K562 (cell line): ENCODE results near the gene THAP2. TPM values are rescaled to one million over a fixed set of nuclear protein-coding genes. Genes with fewer than 3 reads are reported as not detected.

Source experiments
- ATAC-seq: fragments of 200-7000 bp; cut with Tn5 transposase; 3 replicates; pipeline ENCODE4 v1.9.1; 2020; ENCODE audit warnings: moderate library complexity
- BruUV-seq: library from RNA; stranded (reverse); fragments of 400-500 nt; replicated peaks from 2 replicates; lab custom pipeline; 2021; lab: Mats Ljungman, UMichigan
- CTCF ChIA-PET: fragments of 300-600 bp; formaldehyde crosslinking; extraction: SDS; loops from one replicate; lab custom pipeline; 2021; ENCODE audit warnings: low intra/inter-chr PET ratio; lab: Yijun Ruan, JAX
- POLR2A ChIA-PET: fragments of 300-600, 350-650 bp; sonication (Branson Sonifier 250); formaldehyde crosslinking; extraction: SDS; loops from one replicate; lab custom pipeline; 2021; ENCODE audit warnings: antibody characterized with exemption, inconsistent platforms; lab: Yijun Ruan, JAX
- DNase-seq, 4 experiments: peaks; one replicate each; pipeline versions ENCODE4 v3.0.0 to v3.0.0-alpha.2; 2011 to 2018; ENCODE audit warnings: low spot score in 3 of 4, mixed read lengths in 3 of 4; ENCODE audit errors: extremely low read depth in 1 of 4
- FAIRE-seq: peaks from 2 replicates; lab custom pipeline; 2011; peaks lifted over from hg19 to GRCh38; lab: Jason Lieb, UNC
- H2AFZ ChIP-seq: 2 replicates; pipeline ENCODE4 v1.6.0; 2011; ENCODE audit warnings: low read depth, low read length, control low read depth, inconsistent platforms
- H3K27ac ChIP-seq: fragments of 200-600 bp; 3 replicates; pipeline ENCODE4 v1.8.0; 2011; ENCODE audit warnings: low read depth, mild to moderate bottlenecking, control low read depth, inconsistent platforms, low read length, moderate library complexity, mixed read lengths; ENCODE audit errors: extremely low read depth
- H3K27me3 ChIP-seq, 2 experiments: fragments of 300-600 bp in 1 of 2; 2 replicates in 1 of 2; 3 replicates in 1 of 2; pipeline versions ENCODE4 v1.6.0 to v1.8.0; 2011; ENCODE audit warnings: inconsistent platforms in 2 of 2, low read length in 2 of 2, mild to moderate bottlenecking in 1 of 2, mixed read lengths in 1 of 2, moderate library complexity in 1 of 2; ENCODE audit not compliant: control insufficient read depth in 2 of 2, insufficient read depth in 2 of 2
- H3K36me3 ChIP-seq: fragments of 300-600 bp; 3 replicates; pipeline ENCODE4 v1.8.0; 2011; ENCODE audit warnings: mild to moderate bottlenecking, low read length, inconsistent platforms; ENCODE audit not compliant: control insufficient read depth, insufficient read depth
- H3K4me1 ChIP-seq, 2 experiments: fragments of 200-600 bp in 1 of 2; replicated peaks in 1 of 2; 2 replicates in 1 of 2; 3 replicates in 1 of 2; pipeline versions ENCODE4 v1.5.1 to v1.8.0; 2011; ENCODE audit warnings: inconsistent platforms in 2 of 2, low read length in 2 of 2, mild to moderate bottlenecking in 1 of 2, mixed read lengths in 1 of 2, moderate library complexity in 1 of 2; ENCODE audit not compliant: control insufficient read depth in 2 of 2, insufficient read depth in 2 of 2
- H3K4me2 ChIP-seq: 2 replicates; pipeline ENCODE4 v1.6.1; 2011; ENCODE audit warnings: low read length, control low read depth, inconsistent platforms, mixed read lengths; ENCODE audit not compliant: insufficient read depth
- H3K4me3 ChIP-seq: fragments of 200-600 bp; sonication (generic), shearing (Covaris generic); 2 replicates; pipeline ENCODE4 v1.5.1; 2016; ENCODE audit warnings: control low read depth, inconsistent platforms
- H3K79me2 ChIP-seq: fragments of 200-600 bp; 3 replicates; pipeline ENCODE4 v1.8.0; 2011; ENCODE audit warnings: low read length, inconsistent platforms; ENCODE audit not compliant: control insufficient read depth, insufficient read depth
- H3K9ac ChIP-seq, 2 experiments: 2 replicates each; pipeline versions ENCODE4 v1.6.0 to v1.6.1; 2011; ENCODE audit warnings: low read depth in 2 of 2, low read length in 2 of 2, control low read depth in 1 of 2, inconsistent platforms in 1 of 2, mild to moderate bottlenecking in 1 of 2, mixed read lengths in 1 of 2; ENCODE audit not compliant: insufficient read depth in 1 of 2
- H3K9me1 ChIP-seq: one replicate; pipeline ENCODE4 v1.6.0; 2011; ENCODE audit warnings: inconsistent platforms, mild to moderate bottlenecking, low read length, moderate library complexity; ENCODE audit not compliant: control insufficient read depth, insufficient read depth
- H3K9me3 ChIP-seq: replicated peaks from 2 replicates; pipeline ENCODE4 v1.5.1; 2011; ENCODE audit warnings: low read depth, low read length, inconsistent platforms; ENCODE audit not compliant: control insufficient read depth, insufficient read depth
- H4K20me1 ChIP-seq: replicated peaks from 2 replicates; pipeline ENCODE4 v1.6.1; 2011; ENCODE audit warnings: low read length, inconsistent platforms, mixed read lengths; ENCODE audit not compliant: control insufficient read depth, insufficient read depth
- RAD21 ChIP-seq, 2 experiments: fragments of 250-450 bp in 1 of 2; fragments of 450-650 bp in 1 of 2; sonication (Bioruptor Pico) in 1 of 2; formaldehyde crosslinking in 1 of 2; IDR thresholded peaks in 1 of 2; conservative IDR thresholded peaks in 1 of 2; 2 replicates each; pipeline versions ENCODE4 v1.4.0 to v1.8.0; 2020 to 2022; ENCODE audit warnings: mild to moderate bottlenecking in 2 of 2, moderate library complexity in 1 of 2
- SMC3 ChIP-seq: conservative IDR thresholded peaks from 2 replicates; pipeline ENCODE4 v1.6.1; 2011; ENCODE audit warnings: low read depth, low read length, improper control_type of control experiment; ENCODE audit not compliant: insufficient read depth
- ZNF695 ChIP-seq: fragments of 450-650 bp; formaldehyde crosslinking; IDR thresholded peaks from 2 replicates; pipeline ENCODE4 v1.4.0; 2020; ENCODE audit warnings: mild to moderate bottlenecking, moderate library complexity
- ZNF780A ChIP-seq: fragments of 250-450 bp; sonication (Bioruptor Pico); IDR thresholded peaks from 2 replicates; pipeline ENCODE4 v1.5.0; 2021; ENCODE audit warnings: mild to moderate bottlenecking
- WGBS: fragments of 100-300 bp; shearing (Covaris generic); methylation state at CpG from one replicate; pipeline ENCODE4 v1.1.6; 2016; ENCODE audit warnings: low coverage, mixed read lengths; ENCODE audit not compliant: insufficient coverage; ENCODE audit errors: missing lambda C conversion rate; 5-methylcytosine and 5-hydroxymethylcytosine counted together
- in situ Hi-C: fragments of 300-500 bp; cut with MboI; formaldehyde crosslinking; loops from 4 replicates; pipeline ENCODE4 v1.15.0; 2018; ENCODE audit warnings: inconsistent platforms, mixed read lengths
- intact Hi-C: fragments of 100-400 bp; cut with micrococcal nuclease; formaldehyde crosslinking; loops from 2 replicates; pipeline ENCODE4 v1.14.2; 2022
- polyA plus RNA-seq, 8 experiments: library from polyadenylated mRNA; depleted of rRNA in 4 of 8; stranded (reverse) in 5 of 8; unstranded in 3 of 8; fragments of >200 nt; fragmentation: Nextera tagmentation in 2 of 8; fragmentation: Illumina TruSeq in 1 of 8; extraction: Ambion mirVana in 2 of 8; extraction: Trizol in 1 of 8; gene quantifications; 2 replicates each; pipeline versions ENCODE4 v1.2.1 to v1.2.3, GENCODE V29; 2011 to 2014; ENCODE audit warnings: inconsistent platforms in 1 of 8, missing spikeins in 1 of 8
- total RNA-seq, 7 experiments: library from RNA; depleted of rRNA in 6 of 7; stranded (reverse); fragments of >200 nt in 6 of 7; fragmentation: Illumina TruSeq in 2 of 7; extraction: Trizol in 2 of 7; gene quantifications; 2 replicates each; pipeline versions ENCODE4 v1.2.1 to v1.2.3, GENCODE V29; 2011 to 2021; ENCODE audit warnings: low replicate concordance in 1 of 7
- TF ChIP-seq, protein P1 (sequence below): fragments of 450-650 bp; IDR thresholded peaks from 2 replicates; pipeline ENCODE4 v1.6.1; 2017; ENCODE audit warnings: mild to moderate bottlenecking, moderate library complexity
- TF ChIP-seq, protein P2 (sequence below), 3 experiments: IDR thresholded peaks in 2 of 3; conservative IDR thresholded peaks in 1 of 3; 2 replicates each; pipeline ENCODE4 v1.5.1; 2011 to 2012; ENCODE audit warnings: low read length in 3 of 3, mild to moderate bottlenecking in 3 of 3, control low read depth in 2 of 3, improper control_type of control experiment in 1 of 3, inconsistent platforms in 1 of 3, low read depth in 1 of 3, mixed read lengths in 1 of 3, moderate library complexity in 1 of 3; ENCODE audit not compliant: insufficient read depth in 2 of 3
- TF ChIP-seq, protein P3 (sequence below), 2 experiments: fragments of 450-650 bp; formaldehyde crosslinking in 1 of 2; IDR thresholded peaks; 2 replicates each; pipeline versions ENCODE4 v1.4.0 to v1.6.1; 2014 to 2020; ENCODE audit warnings: mild to moderate bottlenecking in 2 of 2, borderline replicate concordance in 1 of 2, low read depth in 1 of 2

Gene THAP2
- total and polyA plus RNA-seq, 9 of the 15 experiments (the other 6 are each of a cell fraction or from before 2014, with no cell fraction given) = 1.8 to 18.9 (median 7.3) TPM

DNA sequence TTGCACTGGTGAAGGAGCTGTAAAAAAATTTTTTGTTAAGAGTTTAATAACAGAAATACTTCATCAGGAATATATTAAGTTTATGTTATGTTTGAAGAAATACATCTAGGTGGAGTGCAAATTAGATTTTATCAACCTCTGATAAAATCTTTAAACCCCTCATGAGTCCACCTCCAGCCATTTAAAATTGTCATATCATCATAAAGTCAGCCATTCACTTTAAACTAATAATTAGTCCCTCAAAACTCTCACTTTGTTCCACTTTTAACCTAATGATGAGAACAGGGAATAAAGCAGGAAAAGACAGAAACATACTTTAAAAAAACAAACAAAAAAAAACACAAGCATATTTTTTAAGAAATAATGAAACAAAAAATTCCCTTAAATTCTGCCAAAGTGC is 25.6 kb upstream of the THAP2 start (continued):
- TF ChIP-seq, protein P1, sequence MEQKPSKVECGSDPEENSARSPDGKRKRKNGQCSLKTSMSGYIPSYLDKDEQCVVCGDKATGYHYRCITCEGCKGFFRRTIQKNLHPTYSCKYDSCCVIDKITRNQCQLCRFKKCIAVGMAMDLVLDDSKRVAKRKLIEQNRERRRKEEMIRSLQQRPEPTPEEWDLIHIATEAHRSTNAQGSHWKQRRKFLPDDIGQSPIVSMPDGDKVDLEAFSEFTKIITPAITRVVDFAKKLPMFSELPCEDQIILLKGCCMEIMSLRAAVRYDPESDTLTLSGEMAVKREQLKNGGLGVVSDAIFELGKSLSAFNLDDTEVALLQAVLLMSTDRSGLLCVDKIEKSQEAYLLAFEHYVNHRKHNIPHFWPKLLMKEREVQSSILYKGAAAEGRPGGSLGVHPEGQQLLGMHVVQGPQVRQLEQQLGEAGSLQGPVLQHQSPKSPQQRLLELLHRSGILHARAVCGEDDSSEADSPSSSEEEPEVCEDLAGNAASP = no peak
- TF ChIP-seq ZNF695 (CRISPR knock-in tag) = no peak

DNA sequence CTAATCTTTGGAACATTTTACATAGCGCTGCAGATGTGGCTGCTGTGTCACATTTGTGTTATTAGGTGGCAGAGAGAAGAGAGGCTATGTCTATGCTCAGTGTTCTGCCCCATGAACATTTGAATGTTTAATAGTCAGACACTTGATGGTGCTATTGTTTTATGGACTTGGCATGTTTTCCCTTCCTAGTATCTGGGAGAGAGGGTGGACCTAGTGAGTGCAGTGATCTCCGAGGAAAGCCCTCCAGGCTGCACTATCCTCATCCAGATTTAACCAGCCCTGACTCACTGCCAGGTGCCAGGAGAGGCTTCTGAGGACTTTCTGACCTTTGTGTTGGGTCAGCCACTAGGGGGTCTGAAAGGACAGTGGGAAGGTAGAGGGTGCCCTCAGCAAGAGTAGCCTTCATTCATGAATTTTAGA is 24.8 kb upstream of the THAP2 start:
- Histone ChIP-seq H3K27me3 (no peaks in the 10 kb centered on the region), H3K9me3 (no peaks in the 10 kb centered on the region), H2AFZ (no peak overlapping the region), H3K79me2 (no peaks in the 10 kb centered on the region; the same call in 2 of the 3 replicates), H3K36me3 (peaks cover 96% of the 10 kb centered on the region), H3K9me1 (peaks cover 3% of the 10 kb centered on the region), H3K4me3 (no peak overlapping the region), H3K4me2 (no peak overlapping the region), H3K27ac (no peak overlapping the region), H3K9ac (no peak overlapping the region), H3K4me1 (peaks cover 0 to 4% of the 10 kb centered on the region in 2 experiments; a peak in 2 of 5 replicates), H4K20me1 (no peaks in the 10 kb centered on the region)
- DNase-seq (peak in 2 of 4 experiments; percentile 26 to 43), ATAC-seq (peak; percentile 84), FAIRE-seq (no peak)
- POLR2A ChIA-PET = interaction anchor here (1.0 kb wide), 1 partner anchor 20 kb away, joined by 3 read pairs; no protein-coding TSS in a partner anchor
- TF ChIP-seq, protein P2, sequence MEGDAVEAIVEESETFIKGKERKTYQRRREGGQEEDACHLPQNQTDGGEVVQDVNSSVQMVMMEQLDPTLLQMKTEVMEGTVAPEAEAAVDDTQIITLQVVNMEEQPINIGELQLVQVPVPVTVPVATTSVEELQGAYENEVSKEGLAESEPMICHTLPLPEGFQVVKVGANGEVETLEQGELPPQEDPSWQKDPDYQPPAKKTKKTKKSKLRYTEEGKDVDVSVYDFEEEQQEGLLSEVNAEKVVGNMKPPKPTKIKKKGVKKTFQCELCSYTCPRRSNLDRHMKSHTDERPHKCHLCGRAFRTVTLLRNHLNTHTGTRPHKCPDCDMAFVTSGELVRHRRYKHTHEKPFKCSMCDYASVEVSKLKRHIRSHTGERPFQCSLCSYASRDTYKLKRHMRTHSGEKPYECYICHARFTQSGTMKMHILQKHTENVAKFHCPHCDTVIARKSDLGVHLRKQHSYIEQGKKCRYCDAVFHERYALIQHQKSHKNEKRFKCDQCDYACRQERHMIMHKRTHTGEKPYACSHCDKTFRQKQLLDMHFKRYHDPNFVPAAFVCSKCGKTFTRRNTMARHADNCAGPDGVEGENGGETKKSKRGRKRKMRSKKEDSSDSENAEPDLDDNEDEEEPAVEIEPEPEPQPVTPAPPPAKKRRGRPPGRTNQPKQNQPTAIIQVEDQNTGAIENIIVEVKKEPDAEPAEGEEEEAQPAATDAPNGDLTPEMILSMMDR (IDR thresholded peaks at IDR 0.05 in 2 of 3, conservative IDR thresholded peaks at IDR 0.05 in 1 of 3; ENCODE audit: insufficient read depth in 2 of 3, low read depth in 1 of 3, low read length in 3 of 3) = peak; percentile 53 to 63 (median 55); a peak in 5 of 6 replicates
- TF ChIP-seq ZNF780A (CRISPR knock-in tag) (no peak), SMC3 (0 out of 2 replicates have a peak, but pooled peaks have one; percentile 7), RAD21 (CRISPR knock-in tag; conservative IDR thresholded peaks at IDR 0.05 in 1 of 2, IDR thresholded peaks at IDR 0.05 in 1 of 2) (peak in 1 of 2 experiments; percentile 43; a peak in 2 of 4 replicates)
- TF ChIP-seq, protein P3, sequence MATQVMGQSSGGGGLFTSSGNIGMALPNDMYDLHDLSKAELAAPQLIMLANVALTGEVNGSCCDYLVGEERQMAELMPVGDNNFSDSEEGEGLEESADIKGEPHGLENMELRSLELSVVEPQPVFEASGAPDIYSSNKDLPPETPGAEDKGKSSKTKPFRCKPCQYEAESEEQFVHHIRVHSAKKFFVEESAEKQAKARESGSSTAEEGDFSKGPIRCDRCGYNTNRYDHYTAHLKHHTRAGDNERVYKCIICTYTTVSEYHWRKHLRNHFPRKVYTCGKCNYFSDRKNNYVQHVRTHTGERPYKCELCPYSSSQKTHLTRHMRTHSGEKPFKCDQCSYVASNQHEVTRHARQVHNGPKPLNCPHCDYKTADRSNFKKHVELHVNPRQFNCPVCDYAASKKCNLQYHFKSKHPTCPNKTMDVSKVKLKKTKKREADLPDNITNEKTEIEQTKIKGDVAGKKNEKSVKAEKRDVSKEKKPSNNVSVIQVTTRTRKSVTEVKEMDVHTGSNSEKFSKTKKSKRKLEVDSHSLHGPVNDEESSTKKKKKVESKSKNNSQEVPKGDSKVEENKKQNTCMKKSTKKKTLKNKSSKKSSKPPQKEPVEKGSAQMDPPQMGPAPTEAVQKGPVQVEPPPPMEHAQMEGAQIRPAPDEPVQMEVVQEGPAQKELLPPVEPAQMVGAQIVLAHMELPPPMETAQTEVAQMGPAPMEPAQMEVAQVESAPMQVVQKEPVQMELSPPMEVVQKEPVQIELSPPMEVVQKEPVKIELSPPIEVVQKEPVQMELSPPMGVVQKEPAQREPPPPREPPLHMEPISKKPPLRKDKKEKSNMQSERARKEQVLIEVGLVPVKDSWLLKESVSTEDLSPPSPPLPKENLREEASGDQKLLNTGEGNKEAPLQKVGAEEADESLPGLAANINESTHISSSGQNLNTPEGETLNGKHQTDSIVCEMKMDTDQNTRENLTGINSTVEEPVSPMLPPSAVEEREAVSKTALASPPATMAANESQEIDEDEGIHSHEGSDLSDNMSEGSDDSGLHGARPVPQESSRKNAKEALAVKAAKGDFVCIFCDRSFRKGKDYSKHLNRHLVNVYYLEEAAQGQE (IDR thresholded peaks at IDR 0.05; ENCODE audit: borderline replicate concordance) = peak; percentile 30
- TF ChIP-seq, protein P3 (CRISPR knock-in tag; IDR thresholded peaks at IDR 0.05; ENCODE audit: low read depth) = no peak
- CTCF ChIA-PET = interaction anchor here (0.6 to 1.6 kb wide), 3 partner anchors 107 to 110 kb away, joined by 3 to 8 read pairs (median 4); no protein-coding TSS in a partner anchor
- in situ Hi-C loops = no loop called here
- intact Hi-C loops = loop anchor here (1.0 to 10.0 kb wide), 2 partner anchors 108 to 425 kb away; no protein-coding TSS in a partner anchor
- BruUV-seq = no TSS peak
- 80% methylated on average over 2 of the region's 2 CpGs for WGBS
